CD4-positive, alpha-beta T cell (primary cell): ENCODE results near the gene MYBPHL. TPM values are rescaled to one million over a fixed set of nuclear protein-coding genes. Genes with fewer than 3 reads are reported as not detected.

Experiments used
- ATAC-seq: fragments of 200-7000 bp; cut with Tn5 transposase; one replicate; pipeline ENCODE4 v1.10.0; 2022; ENCODE audit warnings: mild to moderate bottlenecking; ENCODE audit not compliant: poor library complexity
- CTCF ChIA-PET: fragments of 350-600 bp; sonication (Branson Sonifier 250); formaldehyde crosslinking; loops from one replicate; lab custom pipeline; 2021; ENCODE audit warnings: antibody characterized with exemption, inconsistent platforms; lab: Charles Lee
- POLR2A ChIA-PET: fragments of 350-600 bp; sonication (Branson Sonifier 250); formaldehyde crosslinking; loops from one replicate; lab custom pipeline; 2021; ENCODE audit warnings: antibody characterized with exemption, inconsistent platforms; lab: Charles Lee
- DNase-seq, 14 experiments: peaks; one replicate each; pipeline ENCODE4 v3.0.0-alpha.2; 2013 to 2020; ENCODE audit warnings: mixed read lengths in 2 of 14
- H3K27ac ChIP-seq, 2 donors: one replicate each; pipeline versions ENCODE4 v1.5.1 to v1.7.0; 2013; ENCODE audit warnings: low read length in 2 of 2, low read depth in 1 of 2, mild to moderate bottlenecking in 1 of 2
- H3K27me3 ChIP-seq, 2 experiments: 1 replicate in 1 of 2; 2 replicates in 1 of 2; pipeline versions ENCODE4 v1.6.1 to v1.7.0; 2013; ENCODE audit warnings: low read length in 2 of 2, control low read depth in 1 of 2, mild to moderate bottlenecking in 1 of 2, moderate library complexity in 1 of 2; ENCODE audit not compliant: insufficient read depth in 2 of 2, control insufficient read depth in 1 of 2
- H3K36me3 ChIP-seq: one replicate; pipeline ENCODE4 v1.6.1; 2013; ENCODE audit warnings: low read length, control low read depth; ENCODE audit not compliant: insufficient read depth
- H3K4me1 ChIP-seq: one replicate; pipeline ENCODE4 v1.6.1; 2013; ENCODE audit warnings: low read length, control low read depth; ENCODE audit not compliant: insufficient read depth
- H3K4me3 ChIP-seq: one replicate; pipeline ENCODE4 v1.5.1; 2013; ENCODE audit warnings: mild to moderate bottlenecking, low read length, moderate library complexity
- H3K9me3 ChIP-seq, 2 experiments: 1 replicate in 1 of 2; 2 replicates in 1 of 2; pipeline versions ENCODE4 v1.6.1 to v1.7.0; 2013; ENCODE audit warnings: low read length in 2 of 2, mild to moderate bottlenecking in 2 of 2, control low read depth in 1 of 2, moderate library complexity in 1 of 2; ENCODE audit not compliant: control insufficient read depth in 1 of 2, insufficient read depth in 1 of 2
- H3K27ac Mint-ChIP-seq: one replicate; pipeline ENCODE4 v1.8.0; 2020; ENCODE audit warnings: mixed read lengths
- H3K27me3 Mint-ChIP-seq: one replicate; pipeline ENCODE4 v1.8.0; 2021; ENCODE audit warnings: mixed read lengths
- H3K36me3 Mint-ChIP-seq: one replicate; pipeline ENCODE4 v1.8.0; 2021; ENCODE audit warnings: low read depth, mixed read lengths
- H3K4me1 Mint-ChIP-seq: one replicate; pipeline ENCODE4 v1.8.0; 2021; ENCODE audit warnings: low read depth, mixed read lengths
- H3K4me3 Mint-ChIP-seq: one replicate; pipeline ENCODE4 v1.8.0; 2020; ENCODE audit warnings: mild to moderate bottlenecking, mixed read lengths
- H3K9me3 Mint-ChIP-seq: one replicate; pipeline ENCODE4 v1.8.0; 2020; ENCODE audit warnings: mixed read lengths
- intact Hi-C, 2 experiments: fragments of 100-400 bp; cut with DNase I in 1 of 2; cut with micrococcal nuclease in 1 of 2; formaldehyde crosslinking; loops; one replicate each; pipeline versions ENCODE4 v1.15.1 to v1.9.0; 2023 to 2025; cut with DNase I, micrococcal nuclease
- total RNA-seq, 174 experiments: library from RNA in 2 of 174; stranded (reverse) in 2 of 174; gene quantifications; one replicate each; pipeline ENCODE4 v1.2.3 and lab custom pipeline; 2021 to 2026
- TF ChIP-seq, protein P1 (sequence below): fragments of 200-600 bp; IDR thresholded peaks from one replicate; pipeline ENCODE4 v1.8.0; 2022; ENCODE audit warnings: antibody characterized with exemption, mild to moderate bottlenecking

MYBPHL gene
- total RNA-seq, 2 experiments from 2014 or later = not detected

GRCh38 chr1:109261006-109261405 is 45.8 kb downstream of the MYBPHL start:
- H3K4me1 ChIP-seq = peaks cover 6% of the 10 kb centered on the region
- H3K4me1 Mint-ChIP-seq = peaks cover 2% of the 10 kb centered on the region
- no peak overlapping the region for H3K4me3 ChIP-seq
- H3K9me3 Mint-ChIP-seq = no peaks in the 10 kb centered on the region
- no peaks in the 10 kb centered on the region for H3K27me3 ChIP-seq
- no peak overlapping the region for H3K27ac ChIP-seq
- no peak overlapping the region for H3K4me3 Mint-ChIP-seq
- TF ChIP-seq, protein P1, sequence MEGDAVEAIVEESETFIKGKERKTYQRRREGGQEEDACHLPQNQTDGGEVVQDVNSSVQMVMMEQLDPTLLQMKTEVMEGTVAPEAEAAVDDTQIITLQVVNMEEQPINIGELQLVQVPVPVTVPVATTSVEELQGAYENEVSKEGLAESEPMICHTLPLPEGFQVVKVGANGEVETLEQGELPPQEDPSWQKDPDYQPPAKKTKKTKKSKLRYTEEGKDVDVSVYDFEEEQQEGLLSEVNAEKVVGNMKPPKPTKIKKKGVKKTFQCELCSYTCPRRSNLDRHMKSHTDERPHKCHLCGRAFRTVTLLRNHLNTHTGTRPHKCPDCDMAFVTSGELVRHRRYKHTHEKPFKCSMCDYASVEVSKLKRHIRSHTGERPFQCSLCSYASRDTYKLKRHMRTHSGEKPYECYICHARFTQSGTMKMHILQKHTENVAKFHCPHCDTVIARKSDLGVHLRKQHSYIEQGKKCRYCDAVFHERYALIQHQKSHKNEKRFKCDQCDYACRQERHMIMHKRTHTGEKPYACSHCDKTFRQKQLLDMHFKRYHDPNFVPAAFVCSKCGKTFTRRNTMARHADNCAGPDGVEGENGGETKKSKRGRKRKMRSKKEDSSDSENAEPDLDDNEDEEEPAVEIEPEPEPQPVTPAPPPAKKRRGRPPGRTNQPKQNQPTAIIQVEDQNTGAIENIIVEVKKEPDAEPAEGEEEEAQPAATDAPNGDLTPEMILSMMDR = no peak
- CTCF ChIA-PET = no interaction called here
- H3K27ac Mint-ChIP-seq = no peak overlapping the region
- DNase-seq (no peak), ATAC-seq (no peak)
- H3K27me3 Mint-ChIP-seq = no peaks in the 10 kb centered on the region
- H3K9me3 ChIP-seq = no peaks in the 10 kb centered on the region
- H3K36me3 ChIP-seq = no peaks in the 10 kb centered on the region
- no peaks in the 10 kb centered on the region for H3K36me3 Mint-ChIP-seq
- intact Hi-C loops = loop anchor here in 1 of 2 experiments (5.0 kb wide), 1 partner anchor 231 kb away; the partner anchor contains the start of gene CYB561D1
- POLR2A ChIA-PET = no interaction called here

- H3K4me3 Mint-ChIP-seq = no peak overlapping the region
- no peaks in the 10 kb centered on the region for H3K36me3 ChIP-seq
- H3K27ac ChIP-seq = no peak overlapping the region
- peaks cover 7% of the 10 kb centered on the region for H3K4me1 Mint-ChIP-seq
- H3K4me1 ChIP-seq = peaks cover 6% of the 10 kb centered on the region
- no peaks in the 10 kb centered on the region for H3K9me3 Mint-ChIP-seq
- ChIA-PET CTCF (no interaction called here), POLR2A (no interaction called here)
- no peaks in the 10 kb centered on the region for H3K36me3 Mint-ChIP-seq
- intact Hi-C loops = loop anchor here in 1 of 2 experiments (5.0 kb wide), 1 partner anchor 232 kb away; the partner anchor contains the start of gene CYB561D1
- no peaks in the 10 kb centered on the region for H3K27me3 Mint-ChIP-seq
- no peak for ATAC-seq
- no peaks in the 10 kb centered on the region for H3K9me3 ChIP-seq
- no peak overlapping the region for H3K27ac Mint-ChIP-seq
- DNase-seq = no peak
- TF ChIP-seq, protein P1 = no peak
- no peaks in the 10 kb centered on the region for H3K27me3 ChIP-seq
- H3K4me3 ChIP-seq = no peak overlapping the region
These were observed 46.9 kb downstream of the MYBPHL start for GRCh38 chr1:109259674-109260557.

GRCh38 chr1:109258481-109259466 is 48.0 kb downstream of the MYBPHL start:
- Mint-ChIP-seq H3K36me3 (no peaks in the 10 kb centered on the region), H3K27ac (no peak overlapping the region), H3K4me1 (peaks cover 7% of the 10 kb centered on the region), H3K27me3 (no peaks in the 10 kb centered on the region), H3K4me3 (no peak overlapping the region), H3K9me3 (no peaks in the 10 kb centered on the region)
- DNase-seq (no peak), ATAC-seq (no peak)
- Histone ChIP-seq H3K4me1 (peaks cover 11% of the 10 kb centered on the region), H3K27me3 (no peaks in the 10 kb centered on the region), H3K4me3 (no peak overlapping the region), H3K9me3 (no peaks in the 10 kb centered on the region), H3K36me3 (no peaks in the 10 kb centered on the region), H3K27ac (no peak overlapping the region)
- CTCF ChIA-PET = no interaction called here
- TF ChIP-seq, protein P1 = no peak
- intact Hi-C loops = no loop called here
- POLR2A ChIA-PET = no interaction called here
